Stimulated activated CD8-positive, alpha-beta memory T cell treated with anti-CD3 and anti-CD28 coated beads, Interleukin-12 subunit alpha, Interleukin-12 subunit beta, amount 100 ng/mL, for 1 hour (primary cell): ENCODE data around the gene UNKL.

Experiments
- DNase-seq: peaks from one replicate; pipeline ENCODE4 v3.0.0-alpha.2; 2020; ENCODE audit warnings: low read depth

Gene UNKL

GRCh38 chr16:1401758-1402154 is 12.7 kb downstream of the UNKL start:
- no peak for DNase-seq

GRCh38 chr16:1401061-1401757 is 13.3 kb downstream of the UNKL start:
- DNase-seq: no peak

GRCh38 chr16:1398826-1399581 is 15.5 kb downstream of the UNKL start:
- no peak for DNase-seq

GRCh38 chr16:1398351-1398750 is 16.2 kb downstream of the UNKL start:
- DNase-seq: no peak

GRCh38 chr16:1397779-1398178 is 16.7 kb downstream of the UNKL start:
- no peak for DNase-seq

GRCh38 chr16:1395444-1396031 is 19.0 kb downstream of the UNKL start:
- DNase-seq: no peak

DNA sequence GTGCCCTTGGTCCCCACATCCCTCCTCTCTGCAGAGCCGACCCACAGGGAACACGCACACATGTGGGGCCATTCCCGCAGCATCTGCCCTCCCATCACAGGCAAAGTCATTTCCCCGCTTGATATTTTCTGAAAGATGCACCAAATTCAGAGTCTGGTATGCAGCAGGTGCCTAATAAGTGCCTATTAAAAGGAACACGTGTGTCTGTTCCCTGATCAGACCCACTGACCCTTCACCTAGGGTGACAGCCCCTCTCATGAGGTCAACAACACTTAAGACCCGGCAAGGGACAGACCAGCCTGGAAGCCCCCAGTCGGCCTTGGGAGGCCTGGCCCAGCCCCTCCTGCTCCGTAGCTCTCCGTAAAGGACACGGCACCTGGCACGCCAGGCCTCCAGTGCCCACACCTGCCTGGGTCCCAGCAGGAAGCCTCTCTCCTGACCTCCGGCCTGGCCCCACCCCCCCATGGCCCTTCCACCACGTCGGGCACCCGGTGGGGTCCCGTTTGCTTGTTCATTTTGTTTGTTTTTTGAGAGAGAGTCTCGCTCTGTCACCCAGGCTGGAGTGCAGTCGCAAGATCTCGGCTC is 20.0 kb downstream of the UNKL start:
- DNase-seq: no peak

DNA sequence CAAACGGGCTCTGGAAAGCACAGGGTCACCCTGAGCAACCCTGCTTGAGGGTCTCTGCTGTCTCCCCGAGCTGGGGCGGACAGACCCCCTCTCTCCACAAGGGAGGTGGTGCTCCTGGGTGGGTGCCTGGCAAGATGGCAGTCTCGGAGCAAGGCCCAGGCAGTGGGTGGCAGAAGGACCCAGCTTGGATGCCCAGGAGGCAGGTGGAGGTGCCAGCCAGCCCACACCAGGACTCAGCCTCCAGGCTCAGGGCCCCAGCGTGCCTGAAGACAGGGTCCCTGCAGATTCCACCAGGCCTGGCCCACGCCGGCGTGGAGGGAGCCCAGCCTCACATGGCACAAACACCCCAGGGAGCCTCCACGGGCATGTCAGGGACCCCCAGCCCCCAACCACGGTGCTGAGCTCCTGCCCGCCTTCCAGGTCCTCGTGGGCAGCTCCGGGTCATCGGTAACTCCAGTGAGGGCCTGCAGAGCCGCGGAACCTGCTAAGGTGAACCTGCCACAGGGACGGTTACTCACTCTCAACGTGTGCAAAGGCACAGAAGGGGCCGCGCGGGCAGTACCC is 20.8 kb downstream of the UNKL start:
- DNase-seq: no peak

GRCh38 chr16:1392826-1393225 is 21.7 kb downstream of the UNKL start:
- DNase-seq: no peak

GRCh38 chr16:1390239-1390779 is 24.2 kb downstream of the UNKL start:
- no peak for DNase-seq

- no peak for DNase-seq
Measured at GRCh38 chr16:1389762-1390161, 24.7 kb downstream of the UNKL start.

- no peak for DNase-seq
Measured at GRCh38 chr16:1387331-1387730, 27.2 kb downstream of the UNKL start.

DNA sequence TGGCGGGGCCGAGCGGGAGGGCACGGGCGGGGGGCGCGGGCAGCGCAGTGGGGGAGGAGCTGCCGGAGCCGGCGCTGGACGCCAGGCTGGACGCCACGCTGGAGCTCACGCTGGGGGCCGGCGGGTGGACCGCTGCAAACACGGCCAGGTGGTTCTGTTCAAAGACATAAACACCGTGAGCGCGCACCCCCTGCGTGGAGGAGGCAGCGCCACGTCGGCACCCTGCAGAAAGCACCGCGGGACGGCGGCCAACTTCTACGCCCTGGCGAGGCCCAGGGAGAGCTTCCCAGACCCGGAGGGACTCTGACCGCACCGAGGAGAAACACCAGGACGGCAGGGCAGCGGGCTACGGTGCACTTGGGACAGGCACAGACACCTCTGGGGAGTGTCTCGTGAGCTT is 29.3 kb downstream of the UNKL start:
- no peak for DNase-seq

- DNase-seq: no peak
Measured at GRCh38 chr16:1383556-1383955, 30.9 kb downstream of the UNKL start.

DNA sequence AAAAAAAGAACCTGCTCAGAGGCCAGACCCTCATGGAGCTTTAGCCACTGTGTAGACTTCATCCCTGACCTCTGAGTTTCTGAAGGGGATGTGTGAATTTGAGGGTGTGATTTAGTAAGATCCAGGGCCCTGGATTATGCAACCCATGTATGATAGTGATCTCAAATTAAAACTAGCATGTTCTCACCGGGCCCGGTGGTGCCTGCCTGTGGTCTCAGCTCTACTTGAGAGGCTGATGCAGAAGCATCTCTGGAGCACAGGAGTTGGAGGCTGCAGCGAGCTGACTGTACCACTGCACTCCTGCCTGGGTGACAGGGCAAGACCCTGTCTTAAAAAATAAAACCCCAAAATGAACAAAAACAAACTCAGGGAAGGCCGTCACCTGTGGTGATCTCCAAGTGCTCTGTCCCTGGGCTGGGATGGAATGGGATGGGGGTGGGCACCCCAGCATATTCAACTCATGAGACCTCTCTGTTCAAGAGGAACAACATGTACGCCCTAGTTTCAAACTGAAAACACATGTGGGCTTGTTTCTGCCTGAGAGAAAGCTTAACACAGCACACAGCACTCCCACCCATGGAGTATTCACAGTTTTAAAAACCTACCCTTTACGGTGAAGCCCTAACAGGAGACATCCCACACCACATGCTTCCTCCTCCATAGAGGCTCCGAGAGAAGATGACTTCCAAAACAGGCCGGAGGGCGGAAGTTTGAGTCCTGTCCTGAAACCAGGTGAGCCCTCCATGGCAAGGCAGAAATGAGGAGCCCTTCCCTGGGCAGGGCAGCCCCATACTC is 32.7 kb downstream of the UNKL start:
- DNase-seq: no peak

DNA sequence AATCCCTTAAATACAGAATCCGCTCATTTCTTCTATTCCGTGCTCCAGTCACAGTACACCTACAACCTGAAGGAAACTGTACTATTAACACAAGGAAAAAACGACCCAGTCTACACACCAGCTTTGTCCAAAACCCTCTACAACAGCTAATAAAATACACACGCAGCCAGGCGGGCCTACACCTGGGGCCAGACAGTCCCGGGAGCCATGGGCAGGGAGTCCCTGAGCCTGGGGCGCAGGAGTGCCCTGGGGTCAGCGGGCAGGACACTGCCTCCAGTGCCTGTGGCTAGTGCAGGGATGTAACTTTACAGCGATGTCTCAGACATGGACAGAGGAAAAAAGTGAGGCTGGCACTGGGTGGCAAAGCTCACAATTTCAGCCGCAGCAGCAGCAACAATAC is 34.3 kb downstream of the UNKL start:
- no peak for DNase-seq

- peak; percentile 45 for DNase-seq
Measured at GRCh38 chr16:1379304-1380076, 35.0 kb downstream of the UNKL start.

DNA sequence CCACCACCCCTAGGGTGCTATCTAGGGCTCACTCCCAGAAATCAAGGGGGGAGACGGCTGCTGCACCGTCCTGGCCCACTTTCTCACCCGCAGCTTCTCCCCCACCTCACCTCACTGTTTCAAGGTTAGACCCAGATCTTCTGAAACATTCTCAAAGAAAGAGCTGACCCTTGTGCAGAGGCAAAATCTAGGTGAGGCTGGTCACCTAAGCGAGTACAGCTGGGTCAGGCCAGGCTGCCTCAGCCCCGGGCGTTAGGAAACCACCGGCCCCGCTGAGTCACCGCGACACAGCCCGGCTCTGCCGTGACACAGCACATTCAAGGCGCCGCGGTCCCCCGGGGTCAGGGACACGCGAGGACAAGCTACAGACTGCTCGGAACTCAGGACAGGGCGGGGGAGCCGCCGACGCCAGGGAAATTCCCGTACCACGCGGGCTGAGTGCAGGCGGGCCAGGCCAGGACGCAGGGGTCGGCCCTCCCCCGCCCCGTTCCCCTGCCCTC is 35.6 kb downstream of the UNKL start:
- DNase-seq: peak; percentile 27

DNA sequence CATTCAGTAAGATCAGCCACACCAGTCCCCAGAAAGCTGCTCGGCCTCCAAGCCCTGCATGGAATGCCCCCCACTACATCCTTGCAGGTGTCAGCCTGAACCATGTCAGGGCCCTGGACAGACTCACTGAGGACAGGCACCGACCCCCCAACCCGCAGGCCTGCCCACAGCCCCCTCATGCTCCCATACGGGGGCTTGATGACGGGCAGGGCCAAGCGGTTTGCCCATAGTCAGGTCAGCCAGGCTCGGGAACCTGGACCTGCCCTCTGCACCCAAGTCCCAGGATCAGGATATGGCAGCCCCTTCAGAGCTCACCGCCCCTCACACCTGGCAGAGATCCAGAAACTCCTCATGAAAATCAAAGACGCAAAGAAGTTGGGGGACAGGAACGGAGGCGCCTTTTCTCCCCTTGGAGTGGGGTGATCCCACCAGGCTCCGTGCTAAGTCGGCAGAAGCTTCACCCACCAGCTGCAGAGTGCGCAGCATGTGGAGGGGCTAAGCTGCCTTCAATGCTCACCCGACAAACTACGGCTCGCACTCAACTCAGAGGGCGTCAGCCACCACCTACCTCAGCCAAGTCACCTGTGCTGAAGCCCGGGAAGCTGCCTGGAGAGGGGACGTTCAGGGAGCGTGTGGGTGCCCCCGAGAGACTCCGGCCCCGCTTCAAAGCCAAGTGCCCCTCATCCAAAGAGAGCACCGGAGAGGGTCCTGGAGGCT is 36.3 kb downstream of the UNKL start:
- no peak for DNase-seq
